Suprapubic skin (tissue), 4 donors: ENCODE measurements around the gene GGACT.

Source experiments
- CTCF ChIP-seq, 2 donors: fragments of 200-600 bp in 1 of 2; fragments of 450-650 bp in 1 of 2; sonication (generic) in 1 of 2; IDR thresholded peaks; one replicate each; pipeline ENCODE4 v1.5.1; 2016 to 2019; ENCODE audit warnings: antibody characterized with exemption in 2 of 2, mild to moderate bottlenecking in 1 of 2, moderate library complexity in 1 of 2
- EP300 ChIP-seq: sonication (generic); formaldehyde crosslinking; IDR thresholded peaks from one replicate; pipeline ENCODE4 v1.6.1; 2017; ENCODE audit warnings: antibody characterized with exemption
- POLR2A ChIP-seq, 2 donors: fragments of 450-650 bp; IDR thresholded peaks; one replicate each; pipeline ENCODE4 v1.6.1; 2017; ENCODE audit warnings: antibody characterized with exemption in 2 of 2, mild to moderate bottlenecking in 2 of 2, moderate library complexity in 2 of 2
- POLR2AphosphoS5 ChIP-seq, 3 donors: sonication (generic); formaldehyde crosslinking; IDR thresholded peaks; one replicate each; pipeline ENCODE4 v1.6.1; 2017; ENCODE audit warnings: antibody characterized with exemption in 3 of 3

GRCh38 chr13:100601716-100602115 is 13.1 kb upstream of the GGACT start:
- TF ChIP-seq CTCF (IDR thresholded peaks at IDR 0.05) (no peak), POLR2A (IDR thresholded peaks at IDR 0.05) (no peak), POLR2AphosphoS5 (IDR thresholded peaks at IDR 0.05) (no peak), EP300 (no peak)
